Stimulated activated CD4-positive, alpha-beta T cell treated with anti-CD3 and anti-CD28 coated beads, Interleukin-1b, Interleukin-23, amount 100 ng/mL, for 1 hour (primary cell): Measurements from ENCODE around the gene KLF7.
A peak's percentile ranks its signal among the peaks of the same experiment; 100 is the strongest.

Experiments used
- DNase-seq, 2 donors: peaks; one replicate each; pipeline ENCODE4 v3.0.0-alpha.2; 2020; ENCODE audit warnings: low read depth in 2 of 2

KLF7 gene

DNA sequence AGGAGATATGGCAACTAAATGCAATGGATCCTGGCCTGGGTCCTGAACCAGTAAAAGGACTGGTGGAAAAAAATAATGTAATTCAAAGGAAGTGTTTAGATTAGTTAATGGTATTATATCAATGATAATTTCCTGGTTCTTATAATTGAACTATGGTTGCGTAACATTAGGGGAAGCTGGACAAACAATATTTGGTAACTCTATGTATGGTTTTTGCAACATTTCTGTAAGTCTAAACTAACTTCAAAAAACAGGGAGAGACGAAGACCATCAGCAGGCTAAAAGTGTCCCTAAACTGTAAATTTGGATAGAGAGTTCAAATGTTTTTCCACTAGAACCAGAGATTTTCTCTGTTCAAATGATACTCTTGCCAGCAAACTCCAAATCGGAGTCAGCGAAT is 36.9 kb downstream of the KLF7 start:
- no peak for DNase-seq

DNA sequence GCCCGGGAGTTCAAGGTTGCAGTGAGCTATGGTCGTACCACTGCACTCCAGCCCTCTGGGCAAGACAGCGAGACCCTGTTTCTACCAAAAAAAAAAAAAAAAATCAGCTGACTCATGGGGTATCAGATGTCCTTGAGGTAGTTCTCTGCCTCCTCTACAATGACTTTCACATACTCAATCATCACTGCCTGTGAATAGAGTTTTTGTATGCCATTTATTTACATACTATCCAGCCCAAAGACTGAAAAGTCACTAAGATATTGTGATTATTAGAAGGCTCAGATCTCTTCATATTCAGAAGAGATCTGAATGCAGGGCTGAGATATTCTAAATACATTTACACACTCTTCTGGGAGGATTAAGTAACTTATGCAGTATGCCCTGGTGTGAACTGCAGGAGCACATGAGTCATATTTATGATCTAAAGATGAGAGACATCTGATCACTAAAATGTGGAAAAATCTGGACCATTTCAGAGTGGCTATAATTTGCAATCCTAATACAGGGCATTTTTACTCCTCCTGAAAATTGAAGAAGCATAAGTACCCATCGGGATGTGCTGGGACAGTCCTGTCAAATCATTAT is 38.9 kb downstream of the KLF7 start:
- DNase-seq: no peak

DNA sequence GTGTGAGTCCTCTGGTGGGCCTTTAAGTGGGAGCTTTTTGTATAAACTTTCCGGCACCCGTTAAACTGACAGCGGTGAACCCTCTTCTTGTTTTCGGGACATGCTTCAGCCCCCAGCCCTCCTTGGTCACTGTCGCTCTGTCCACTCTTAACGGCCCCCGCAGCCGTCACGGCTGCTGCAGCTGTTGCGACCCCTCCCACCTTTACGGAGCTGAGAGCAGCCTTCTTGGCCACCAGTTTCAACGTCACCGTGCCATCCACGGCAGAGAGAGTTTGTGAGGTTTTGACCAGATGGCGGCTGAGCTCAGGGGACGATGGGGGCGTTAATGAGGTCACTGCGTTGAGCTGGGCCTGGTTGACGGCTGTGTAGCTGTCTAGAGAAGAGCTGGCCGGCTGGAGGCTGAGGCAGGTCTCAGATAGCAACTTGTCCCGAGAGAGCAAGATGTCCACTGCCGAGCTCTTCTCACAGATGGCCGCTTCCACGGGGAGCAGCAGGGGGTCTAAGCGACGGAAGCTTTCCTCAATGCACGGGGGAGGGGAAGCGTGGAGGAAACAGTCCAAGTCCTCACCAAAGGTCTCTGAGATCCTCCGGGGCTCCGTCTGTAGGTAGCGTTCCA is 41.9 kb downstream of the KLF7 start:
- DNase-seq: no peak

DNA sequence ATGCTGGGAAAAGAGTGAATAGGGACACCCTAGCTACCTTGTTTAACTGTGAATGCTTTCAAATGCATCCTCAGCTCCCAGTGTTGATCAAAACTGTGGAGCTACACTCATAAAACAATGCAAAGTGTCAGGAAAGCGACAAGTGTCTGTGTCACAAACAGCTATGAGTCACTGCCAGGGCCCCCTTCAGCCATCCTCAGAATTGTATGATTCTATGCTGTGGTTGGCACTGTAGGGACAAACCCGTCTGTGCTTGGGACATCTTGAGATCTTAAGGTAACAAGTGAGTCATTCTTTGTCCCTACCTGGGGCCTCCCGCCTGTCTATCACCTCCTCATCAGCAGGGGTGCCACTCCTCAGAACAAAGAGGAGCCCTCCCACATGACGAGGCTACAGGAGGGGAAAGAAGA is 42.4 kb downstream of the KLF7 start:
- DNase-seq: peak in 1 of 2 donors; percentile 34

DNA sequence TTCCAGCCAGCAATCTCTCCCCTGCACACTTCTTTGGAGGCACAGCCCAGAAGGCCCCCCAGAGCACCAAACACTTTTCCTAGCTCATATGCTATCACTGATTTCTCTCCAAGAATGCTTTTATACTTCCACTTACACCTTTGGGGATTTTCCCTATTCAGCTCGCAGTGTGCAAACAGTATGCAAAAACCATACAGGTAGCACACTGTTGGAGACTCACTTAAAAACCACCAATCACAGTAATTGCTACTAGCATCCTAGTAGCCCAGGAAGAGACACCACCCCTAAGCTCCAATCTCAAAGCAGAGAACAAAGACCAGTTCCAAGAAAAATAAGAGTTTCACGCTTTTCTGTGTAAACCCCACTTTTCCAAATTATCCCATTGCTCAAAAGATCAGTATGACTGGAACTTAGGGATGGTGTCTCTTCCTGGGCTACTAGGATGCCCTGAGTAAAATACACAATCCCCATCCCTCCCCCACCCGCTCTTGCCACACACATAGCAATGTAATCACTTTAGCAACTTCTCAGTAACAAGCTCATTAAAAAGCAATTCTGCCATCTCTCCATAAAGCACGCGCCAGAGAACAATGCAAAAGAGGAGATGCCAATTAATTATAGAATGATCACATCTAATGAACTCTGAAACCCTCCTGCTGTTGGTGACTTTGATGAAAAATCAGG is 43.0 kb downstream of the KLF7 start:
- DNase-seq: no peak

DNA sequence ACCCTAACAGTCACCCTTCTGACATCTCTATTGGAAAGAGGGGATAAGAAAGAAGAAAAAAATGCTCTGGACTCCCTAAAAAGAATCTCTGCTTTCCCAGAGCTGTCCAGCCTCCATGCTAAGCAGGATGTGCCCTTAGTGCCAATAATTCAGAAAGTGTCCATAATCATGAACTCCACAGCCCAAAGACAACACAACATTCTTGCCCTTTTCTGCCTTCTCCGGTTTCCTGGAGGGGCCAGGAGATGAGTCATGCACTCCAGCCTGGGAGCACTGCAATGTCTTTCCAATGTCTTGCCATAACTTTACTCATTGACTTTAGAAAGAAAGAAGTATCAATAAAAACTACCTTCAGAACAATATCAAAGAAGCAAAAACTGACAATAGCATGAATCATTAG is 44.0 kb downstream of the KLF7 start:
- no peak for DNase-seq

DNA sequence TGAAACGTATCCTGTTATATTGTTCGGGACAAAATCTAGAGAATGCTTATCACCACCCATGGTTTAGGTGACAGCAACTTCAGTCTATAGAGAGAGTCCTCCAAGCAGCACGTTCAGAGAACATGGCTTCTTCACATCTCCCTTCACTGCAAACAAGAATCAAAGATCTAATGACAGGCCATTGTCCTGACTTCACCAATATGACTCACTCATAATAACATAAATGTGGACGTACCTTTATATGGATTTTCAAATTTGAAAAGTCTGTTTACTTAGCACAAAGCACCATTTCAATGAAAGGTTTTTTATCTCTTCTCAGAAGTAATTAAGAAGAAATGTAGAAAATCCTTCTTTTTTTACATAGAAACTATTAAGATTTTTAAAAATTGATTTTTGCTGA is 46.7 kb downstream of the KLF7 start:
- DNase-seq: no peak

DNA sequence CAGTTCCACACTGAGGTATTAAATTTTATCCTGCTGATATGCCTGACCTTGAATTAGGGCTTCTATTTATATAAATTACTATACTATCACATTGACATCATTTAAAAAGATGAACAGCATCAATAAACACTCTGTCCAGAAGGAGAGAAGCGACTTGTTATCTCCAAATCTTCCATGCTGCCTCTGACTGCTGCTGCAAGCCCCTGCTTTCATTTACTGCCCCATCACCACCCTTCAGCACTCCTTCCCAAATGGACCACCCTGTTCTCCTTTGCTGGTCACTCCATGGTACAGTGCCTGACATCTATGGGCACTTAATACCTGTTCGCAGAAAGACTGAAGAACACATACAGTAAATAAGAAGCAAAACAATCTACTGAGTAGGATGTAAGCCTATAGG is 48.1 kb downstream of the KLF7 start:
- DNase-seq: no peak

DNA sequence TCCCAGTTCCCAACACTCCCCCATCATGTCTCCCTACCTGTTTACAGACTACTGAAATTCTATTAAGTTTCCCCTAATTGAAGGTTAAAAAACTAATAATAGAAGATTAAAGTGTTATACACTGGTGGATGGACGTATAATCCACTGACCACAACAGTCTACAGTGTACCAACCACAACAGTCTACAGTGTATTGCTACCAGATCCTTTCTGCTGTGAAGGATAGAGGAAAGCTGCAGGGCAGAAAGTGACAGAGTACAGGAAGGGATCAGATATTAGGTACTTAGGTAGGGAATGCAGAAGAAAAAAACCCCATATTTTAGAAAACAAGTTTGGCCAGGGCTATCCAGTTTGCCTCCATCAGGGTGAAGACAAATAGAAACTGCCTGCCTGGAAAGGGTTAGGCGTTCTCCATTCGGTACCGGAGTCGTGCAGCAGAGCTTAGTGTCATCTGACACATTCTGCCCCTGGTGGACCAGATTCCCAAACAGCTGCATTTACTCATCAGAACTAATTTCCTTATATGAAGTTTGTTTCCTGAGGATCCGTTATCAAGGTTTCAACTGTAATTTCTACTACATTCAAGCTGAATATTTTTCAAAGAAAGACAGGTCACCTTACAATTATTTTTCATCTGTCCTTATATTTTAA is 49.9 kb downstream of the KLF7 start:
- no peak for DNase-seq

DNA sequence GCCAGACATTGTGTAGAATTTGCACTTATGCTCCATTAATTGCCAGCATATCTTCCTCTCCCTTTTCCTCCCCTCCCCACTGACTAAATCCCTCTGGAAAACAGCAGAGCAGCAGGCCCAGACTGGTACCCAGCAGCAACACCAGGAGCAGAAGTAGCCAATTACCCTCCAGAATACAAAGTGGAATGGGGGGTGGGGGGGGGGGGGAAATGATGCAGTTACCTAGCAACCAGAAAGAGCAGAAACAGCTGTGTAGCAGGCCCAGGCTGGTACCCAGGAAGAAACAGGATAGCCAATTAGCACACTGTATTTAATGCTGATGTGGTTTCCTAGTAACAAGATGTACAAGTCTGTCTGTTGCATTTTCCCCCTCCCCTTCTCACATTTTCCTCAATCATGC is 52.3 kb downstream of the KLF7 start:
- DNase-seq: no peak

DNA sequence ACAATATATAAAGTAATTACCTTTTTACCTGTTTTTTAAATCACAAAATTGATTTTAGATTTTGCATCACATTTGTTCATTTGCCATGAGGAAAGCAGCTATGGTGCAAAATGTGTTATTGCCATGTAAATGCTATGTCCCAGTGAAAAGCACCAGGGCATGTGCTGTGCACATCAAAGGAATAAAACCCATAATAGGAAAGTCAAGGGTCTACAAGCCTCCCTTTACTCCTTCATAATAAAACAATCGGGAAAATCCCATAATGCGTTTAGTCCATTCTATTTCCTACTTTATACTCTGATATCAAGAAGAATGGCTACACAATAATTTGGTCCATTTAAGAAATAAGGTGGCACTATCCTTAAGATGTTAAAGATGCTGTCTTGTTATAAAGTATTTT is 53.0 kb downstream of the KLF7 start:
- DNase-seq: no peak

DNA sequence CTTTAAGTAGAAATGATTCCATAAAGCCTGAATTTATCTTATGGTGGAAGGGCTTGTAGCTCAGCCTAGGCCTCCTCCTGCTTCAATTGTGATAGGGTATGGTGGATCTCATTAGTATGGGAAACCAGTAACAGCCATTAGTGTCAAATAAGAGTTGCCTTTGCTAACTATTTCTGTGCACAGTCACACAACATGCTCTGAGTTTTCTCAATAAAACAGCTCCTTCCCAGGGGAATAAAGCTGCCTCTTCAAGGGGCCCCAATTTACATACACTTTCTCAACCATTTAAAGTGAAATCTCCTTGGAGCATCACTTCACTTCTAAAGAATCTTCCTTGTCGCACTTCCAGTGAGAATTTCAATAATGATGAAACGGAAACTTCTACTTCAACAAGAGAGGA is 53.4 kb downstream of the KLF7 start:
- DNase-seq: no peak

DNA sequence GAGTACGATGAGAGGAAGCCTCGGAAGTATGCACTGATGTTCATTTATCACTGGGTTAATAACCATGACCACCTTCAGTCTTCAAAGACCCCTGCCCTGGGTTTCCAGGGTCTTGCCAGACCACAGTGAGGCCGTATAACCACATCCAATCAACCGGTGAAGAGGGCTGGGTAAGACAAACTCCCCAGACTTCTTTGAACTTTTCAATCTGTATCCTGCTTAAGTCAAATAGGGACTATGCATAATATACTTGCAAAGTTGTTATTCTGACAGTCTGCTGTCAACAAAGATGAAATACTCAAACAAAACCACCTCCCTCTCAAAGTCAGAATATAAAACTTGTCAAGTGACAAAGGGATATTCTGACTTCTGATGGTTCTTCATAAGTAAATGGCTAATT is 54.0 kb downstream of the KLF7 start:
- DNase-seq: no peak

DNA sequence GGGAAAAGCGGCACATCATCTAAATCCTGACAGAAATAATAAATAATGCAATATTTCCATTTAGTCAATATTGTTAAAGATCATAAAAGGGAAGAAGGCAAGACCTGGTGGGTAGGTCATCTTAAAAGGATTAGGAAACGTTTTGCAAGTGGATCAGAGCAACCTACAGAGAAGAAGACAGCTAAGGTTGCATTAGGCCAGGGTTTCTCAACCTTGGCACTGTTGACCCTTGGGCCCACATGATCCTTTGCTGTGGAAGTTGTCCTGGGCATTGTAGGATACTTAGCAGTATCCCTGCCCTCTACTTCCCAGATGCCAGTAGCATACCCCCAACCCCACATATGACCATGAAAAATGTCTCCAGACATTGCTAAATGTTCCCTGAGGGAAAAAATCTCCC is 55.0 kb downstream of the KLF7 start:
- no peak for DNase-seq

DNA sequence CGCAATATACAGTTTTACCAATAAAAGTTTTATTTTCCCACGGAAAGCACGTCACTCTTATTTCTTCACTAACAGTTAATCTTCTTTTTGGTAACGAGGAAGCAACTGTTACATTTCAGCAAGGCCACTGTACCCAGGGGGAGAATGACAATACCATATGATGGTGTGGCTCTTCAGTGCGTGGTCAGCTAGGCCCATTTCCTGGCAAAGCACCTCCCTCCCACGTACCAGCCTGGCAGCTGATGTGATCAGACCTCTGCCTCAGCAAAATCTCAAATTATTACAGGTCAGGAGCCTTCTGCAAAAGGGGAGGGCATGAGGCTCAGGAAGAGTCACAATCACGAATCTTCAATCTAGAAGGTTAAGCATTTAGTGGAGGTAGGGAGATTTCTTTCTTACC is 55.4 kb downstream of the KLF7 start:
- DNase-seq: no peak

DNA sequence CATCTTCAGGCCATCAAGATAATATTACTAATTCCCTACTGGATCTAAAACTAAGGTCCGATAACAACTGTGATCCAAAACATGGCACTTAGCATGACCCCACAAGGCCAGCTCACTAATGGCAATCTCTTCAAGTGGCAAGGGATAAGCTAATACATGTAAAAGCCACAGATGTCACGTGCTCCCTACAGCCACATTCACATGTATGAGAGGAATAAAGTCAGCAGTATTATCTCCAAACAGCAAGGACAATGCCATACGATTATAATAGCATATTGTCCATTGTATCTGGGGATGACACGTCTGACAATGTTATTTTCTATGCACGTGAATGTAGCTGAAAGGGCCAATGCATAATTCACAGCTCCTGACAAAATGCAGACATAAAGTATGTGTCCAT is 56.0 kb downstream of the KLF7 start:
- no peak for DNase-seq

DNA sequence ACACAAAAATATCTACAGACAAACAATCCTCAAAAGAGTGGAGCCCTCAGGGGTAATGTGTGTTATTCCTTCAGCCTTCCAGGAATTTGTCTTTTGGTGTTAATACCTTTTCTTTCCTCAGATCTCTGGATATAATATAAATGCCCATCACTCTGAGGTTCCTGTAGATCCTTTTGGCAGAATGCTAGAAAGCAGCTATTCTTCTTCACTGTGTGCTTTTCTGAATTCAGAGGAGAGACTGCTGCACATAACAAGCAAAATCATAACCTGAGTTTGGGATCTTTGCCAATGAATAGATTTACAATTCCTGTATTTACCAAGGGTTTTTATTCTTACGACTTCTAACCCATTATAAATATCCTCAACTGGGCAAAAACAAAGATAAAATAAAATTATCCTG is 57.3 kb downstream of the KLF7 start:
- DNase-seq: no peak

DNA sequence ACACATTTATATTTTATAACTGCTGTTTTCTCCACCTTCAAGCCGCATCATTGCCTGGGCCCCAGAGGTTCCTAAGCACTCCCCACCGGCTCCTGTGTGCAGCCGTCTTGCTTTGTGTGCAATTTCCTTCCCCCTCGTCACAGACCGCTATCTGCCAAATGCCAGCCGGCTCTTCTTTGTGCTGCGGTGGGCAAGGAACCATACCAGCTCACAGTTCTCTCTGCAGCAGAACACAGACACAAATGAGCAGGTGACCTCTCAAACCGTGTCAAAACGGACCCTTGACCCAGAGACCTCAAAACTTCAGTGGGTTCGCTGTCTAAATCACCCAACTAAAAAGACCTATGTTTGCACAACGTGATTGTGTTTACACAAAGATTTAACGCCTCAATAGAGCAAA is 58.2 kb downstream of the KLF7 start:
- no peak for DNase-seq

DNA sequence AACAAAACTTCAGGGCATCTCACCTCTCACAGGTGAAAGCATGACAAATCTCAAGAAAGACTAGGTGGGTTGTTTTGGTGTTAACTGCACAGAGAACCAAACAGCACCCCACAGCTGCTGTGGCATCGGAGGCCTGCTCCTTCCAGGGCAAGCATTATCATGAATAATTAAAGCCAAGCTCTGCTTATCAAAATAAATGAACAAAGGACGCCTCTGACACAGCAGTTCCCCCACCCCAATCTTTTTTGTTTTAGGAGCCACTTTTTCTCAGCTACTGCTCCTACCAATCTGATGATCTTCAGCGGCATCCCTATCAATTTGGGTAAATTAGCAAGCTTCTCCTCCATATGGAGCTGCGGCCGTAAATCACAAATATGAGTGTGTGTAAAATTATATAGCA is 58.6 kb downstream of the KLF7 start:
- no peak for DNase-seq

DNA sequence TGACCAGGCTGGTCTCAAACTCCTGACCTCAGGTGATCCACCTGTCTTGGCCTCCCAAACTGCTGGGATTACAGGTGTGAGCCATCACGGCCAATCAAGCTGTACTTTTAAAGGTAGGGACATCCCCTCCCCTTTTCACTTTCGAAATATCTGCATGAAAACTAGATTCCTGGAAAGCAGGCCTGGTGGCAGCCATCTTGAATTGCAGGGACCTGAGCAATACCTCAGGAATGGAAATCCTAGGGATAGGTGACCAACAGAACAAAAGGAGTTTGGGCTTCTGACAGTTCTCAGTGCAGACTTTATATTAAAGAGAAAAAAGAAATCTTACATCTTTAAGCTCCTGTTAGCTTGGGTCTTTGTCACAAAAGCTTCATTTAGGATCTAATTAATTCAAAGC is 62.6 kb downstream of the KLF7 start:
- DNase-seq: no peak

DNA sequence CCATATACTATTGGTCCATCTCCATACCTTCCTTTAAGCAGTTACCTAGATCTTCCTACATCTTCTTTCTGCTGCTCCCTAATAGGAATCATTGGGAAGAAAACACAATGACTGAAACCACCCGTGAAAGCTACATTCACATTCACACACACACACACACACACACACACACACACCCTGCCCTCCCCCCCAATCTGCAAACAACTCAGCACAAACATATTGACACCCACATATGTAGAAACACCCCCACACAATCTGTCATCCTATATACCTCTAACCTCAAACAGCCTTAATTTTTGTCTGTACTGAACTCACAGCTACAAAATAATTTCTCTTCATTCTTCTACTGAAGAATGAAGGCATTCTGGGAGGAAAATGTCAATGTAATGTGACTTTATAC is 63.8 kb downstream of the KLF7 start:
- DNase-seq: no peak

DNA sequence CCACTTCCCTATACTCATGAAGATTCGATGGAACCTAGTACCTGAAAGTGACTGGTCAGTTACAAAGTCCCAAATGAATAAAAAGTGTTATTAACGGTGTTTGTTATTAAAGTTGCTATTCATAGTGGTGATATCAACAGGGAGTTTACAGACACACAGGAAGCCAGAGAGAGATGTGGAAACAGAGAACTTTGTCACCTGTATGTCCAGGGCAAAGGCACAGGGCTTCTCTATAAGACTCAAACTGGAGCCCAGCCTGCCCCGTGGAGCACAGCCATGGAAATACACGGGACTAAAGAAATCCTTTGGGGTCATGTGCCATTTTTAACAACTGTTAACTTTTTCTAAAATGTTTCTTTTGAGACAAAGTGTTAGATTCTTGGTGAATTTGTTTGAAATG is 68.5 kb downstream of the KLF7 start:
- no peak for DNase-seq

DNA sequence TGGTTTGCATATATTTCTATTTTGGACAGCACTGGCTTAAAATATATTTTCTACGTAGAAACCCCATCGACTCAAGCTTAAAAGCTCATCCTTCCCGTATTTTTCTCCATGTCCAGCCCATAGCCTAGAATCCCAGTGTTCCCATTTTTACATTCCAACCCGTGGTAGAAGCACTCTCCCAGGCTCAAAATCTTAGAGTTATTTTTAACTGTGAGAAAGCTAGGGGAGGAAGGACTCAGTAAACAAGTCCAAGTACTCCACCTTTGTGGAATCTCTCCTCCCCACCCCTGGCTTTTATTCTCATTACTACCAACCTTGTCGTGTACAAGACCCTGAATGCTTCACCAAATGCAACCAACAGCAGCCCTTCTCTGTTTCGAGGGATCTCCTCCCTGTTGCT is 69.8 kb downstream of the KLF7 start:
- no peak for DNase-seq
